ENCODE measurements around the gene DPP6.

- TF ChIP-seq HMGXB4 (CRISPR knock-in tag; IDR thresholded peaks at IDR 0.05) (no peak), EZH2 (IDR thresholded peaks at IDR 0.05; ENCODE audit: borderline replicate concordance, low read depth, low read length) (no peak), RBBP5 (IDR thresholded peaks at IDR 0.05; ENCODE audit: borderline replicate concordance, insufficient read depth, low read length, poor library complexity, severe bottlenecking) (no peak), CTCF (IDR thresholded peaks at IDR 0.05 in 2 of 3, conservative IDR thresholded peaks at IDR 0.05 in 1 of 3; ENCODE audit: insufficient read depth in 2 of 3, low read depth in 1 of 3, low read length in 3 of 3) (no peak), ESRRA (IDR thresholded peaks at IDR 0.05; ENCODE audit: borderline replicate concordance, low read depth) (no peak), GTF2F1 (IDR thresholded peaks at IDR 0.05; ENCODE audit: low read depth, low read length) (no peak), JUNB (CRISPR knock-in tag; conservative IDR thresholded peaks at IDR 0.05) (no peak), TFE3 (CRISPR knock-in tag; IDR thresholded peaks at IDR 0.05) (no peak), HNRNPH1 (optimal IDR thresholded peaks at IDR 0.05; ENCODE audit: low read depth, low read length) (no peak), E2F5 (CRISPR knock-in tag; IDR thresholded peaks at IDR 0.05) (no peak)
These were observed 701.0 kb downstream of the DPP6 start for GRCh38 chr7:154753226-154753625.
